ENCODE results near the gene RPS15. TPM values are rescaled to one million over a fixed set of nuclear protein-coding genes. Genes with fewer than 3 reads are reported as not detected.

Gene RPS15
- total and polyA plus RNA-seq, 4 donors: 574 to 2,993 (median 1,933) TPM

GRCh38 chr19:1424192-1424955 is 13.8 kb upstream of the RPS15 start:
- Histone ChIP-seq H3K4me1 (ENCODE audit: control insufficient read depth in 5 of 5, insufficient read depth in 5 of 5, low read length in 5 of 5) (no peaks in the 10 kb centered on the region), H3K36me3 (ENCODE audit: control insufficient read depth in 4 of 4, insufficient read depth in 4 of 4, low read length in 4 of 4) (peaks cover 6 to 79% (median 32%) of the 10 kb centered on the region in 4 donors), H3K27ac (ENCODE audit: low read depth in 1 of 2, low read length in 1 of 2) (no peak overlapping the region), H3K4me3 (no peak overlapping the region), H3K27me3 (ENCODE audit: control insufficient read depth in 3 of 3, insufficient read depth in 3 of 3, low read length in 2 of 3) (no peaks in the 10 kb centered on the region), H3K9ac (ENCODE audit: insufficient read depth in 1 of 2, low read length in 2 of 2) (no peak overlapping the region), H3K9me3 (ENCODE audit: control insufficient read depth in 4 of 4, insufficient read depth in 3 of 4, low read length in 3 of 4) (no peaks in the 10 kb centered on the region)
- TF ChIP-seq CTCF (IDR thresholded peaks at IDR 0.05; ENCODE audit: control extremely low read depth, extremely low read depth): no peak
- no peak for ATAC-seq (ENCODE audit: insufficient read depth, low FRiP score)
- 91 to 94% methylated on average over 36 to 40 of the region's 42 CpGs for WGBS, 2 donors
- no peak for DNase-seq

GRCh38 chr19:1425102-1425837 is 12.9 kb upstream of the RPS15 start:
- DNase-seq (no peak), ATAC-seq (ENCODE audit: insufficient read depth, low FRiP score) (no peak)
- Histone ChIP-seq H3K27ac (ENCODE audit: low read depth in 1 of 2, low read length in 1 of 2) (no peak overlapping the region), H3K9me3 (ENCODE audit: control insufficient read depth in 4 of 4, insufficient read depth in 3 of 4, low read length in 3 of 4) (no peaks in the 10 kb centered on the region), H3K27me3 (ENCODE audit: control insufficient read depth in 3 of 3, insufficient read depth in 3 of 3, low read length in 2 of 3) (no peaks in the 10 kb centered on the region), H3K4me3 (no peak overlapping the region), H3K36me3 (ENCODE audit: control insufficient read depth in 4 of 4, insufficient read depth in 4 of 4, low read length in 4 of 4) (peaks cover 6 to 84% (median 35%) of the 10 kb centered on the region in 4 donors), H3K4me1 (ENCODE audit: control insufficient read depth in 5 of 5, insufficient read depth in 5 of 5, low read length in 5 of 5) (no peaks in the 10 kb centered on the region), H3K9ac (ENCODE audit: insufficient read depth in 1 of 2, low read length in 2 of 2) (no peak overlapping the region)
- 87 to 91% methylated on average over 33 of the region's 33 CpGs for WGBS, 2 donors
- TF ChIP-seq CTCF (IDR thresholded peaks at IDR 0.05; ENCODE audit: control extremely low read depth, extremely low read depth): no peak

- Histone ChIP-seq H3K9me3 (ENCODE audit: control insufficient read depth in 4 of 4, insufficient read depth in 3 of 4, low read length in 3 of 4) (no peaks in the 10 kb centered on the region), H3K9ac (ENCODE audit: insufficient read depth in 1 of 2, low read length in 2 of 2) (no peak overlapping the region), H3K4me3 (no peak overlapping the region), H3K4me1 (ENCODE audit: control insufficient read depth in 5 of 5, insufficient read depth in 5 of 5, low read length in 5 of 5) (no peaks in the 10 kb centered on the region), H3K27me3 (ENCODE audit: control insufficient read depth in 3 of 3, insufficient read depth in 3 of 3, low read length in 2 of 3) (no peaks in the 10 kb centered on the region), H3K27ac (ENCODE audit: low read depth in 1 of 2, low read length in 1 of 2) (no peak overlapping the region), H3K36me3 (ENCODE audit: control insufficient read depth in 4 of 4, insufficient read depth in 4 of 4, low read length in 4 of 4) (peaks cover 9 to 80% (median 33%) of the 10 kb centered on the region in 4 donors)
- ATAC-seq (ENCODE audit: insufficient read depth, low FRiP score) (no peak), DNase-seq (no peak)
- 94 to 96% methylated on average over 13 to 14 of the region's 14 CpGs for WGBS, 2 donors
- no peak for TF ChIP-seq CTCF (IDR thresholded peaks at IDR 0.05; ENCODE audit: control extremely low read depth, extremely low read depth)
These were observed 12.3 kb upstream of the RPS15 start for GRCh38 chr19:1425902-1426301.

Data from lung (tissue), 12 donors.